ENCODE data around the gene ARHGDIB.

GRCh38 chr12:14896521-14897169, 64.8 kb downstream of the ARHGDIB start:
- no peak for TF ChIP-seq POLR2A (IDR thresholded peaks at IDR 0.05; ENCODE audit: borderline replicate concordance, extremely low read depth, insufficient read depth, insufficient read length)
- no peak for TF ChIP-seq EZH2 (IDR thresholded peaks at IDR 0.05)
- no peak for TF ChIP-seq CTCF (IDR thresholded peaks at IDR 0.05 in 2 of 3, conservative IDR thresholded peaks at IDR 0.05 in 1 of 3; ENCODE audit: borderline replicate concordance in 1 of 3, insufficient read depth in 1 of 3, low read depth in 2 of 3, low read length in 2 of 3)
- no peak for TF ChIP-seq MAX (IDR thresholded peaks at IDR 0.05)
- no peak for TF ChIP-seq ATF3 (IDR thresholded peaks at IDR 0.05)
- no peak for TF ChIP-seq JUND (IDR thresholded peaks at IDR 0.05)
- no peak for TF ChIP-seq RAD21 (IDR thresholded peaks at IDR 0.05; ENCODE audit: low read depth)
- TF ChIP-seq POLR2AphosphoS5 (IDR thresholded peaks at IDR 0.05; ENCODE audit: low read depth, low read length), result no peak
- no peak for TF ChIP-seq SIN3A (IDR thresholded peaks at IDR 0.05; ENCODE audit: low read depth)
- no peak for TF ChIP-seq REST (IDR thresholded peaks at IDR 0.05; ENCODE audit: low read depth)
